Loucy (cell line): ENCODE results near the gene LTC4S.

Source experiments
- H2AFZ ChIP-seq: fragments of 200-600 bp; sonication (generic); 2 replicates; pipeline ENCODE4 v1.6.0; 2016; ENCODE audit warnings: antibody characterized with exemption, mild to moderate bottlenecking, low read length, moderate library complexity
- H3F3A ChIP-seq: fragments of 200-600 bp; 2 replicates; pipeline ENCODE4 v1.6.0; 2016; ENCODE audit warnings: antibody characterized with exemption, low read depth, mild to moderate bottlenecking
- H3K27me3 ChIP-seq: fragments of 200-600 bp; sonication (generic); 2 replicates; pipeline ENCODE4 v1.6.1; 2014; ENCODE audit warnings: low read length, mild to moderate bottlenecking; ENCODE audit not compliant: insufficient read depth, poor library complexity, severe bottlenecking
- H3K36me3 ChIP-seq: fragments of 200-600 bp; sonication (generic); 2 replicates; pipeline ENCODE4 v1.6.1; 2016; ENCODE audit warnings: low read length; ENCODE audit not compliant: insufficient read depth
- H3K4me1 ChIP-seq: fragments of 200-600 bp; sonication (generic); 2 replicates; pipeline ENCODE4 v1.5.1; 2014; ENCODE audit warnings: low read length, mild to moderate bottlenecking; ENCODE audit not compliant: insufficient read depth, poor library complexity, severe bottlenecking
- H3K4me2 ChIP-seq: fragments of 200-600 bp; sonication (generic); 2 replicates; pipeline ENCODE4 v1.6.0; 2014; ENCODE audit warnings: antibody characterized with exemption, low read length, low read depth, mild to moderate bottlenecking; ENCODE audit not compliant: poor library complexity, severe bottlenecking
- H3K4me3 ChIP-seq: fragments of 200-600 bp; sonication (generic); 2 replicates; pipeline ENCODE4 v1.5.1; 2014; ENCODE audit warnings: low read length, mild to moderate bottlenecking, mixed read lengths; ENCODE audit not compliant: poor library complexity, severe bottlenecking
- H3K79me2 ChIP-seq: fragments of 200-600 bp; sonication (generic); 2 replicates; pipeline ENCODE4 v1.6.1; 2014; ENCODE audit warnings: low read length; ENCODE audit not compliant: insufficient read depth
- H3K9ac ChIP-seq: fragments of 200-600 bp; sonication (generic); 2 replicates; pipeline ENCODE4 v1.6.0; 2014; ENCODE audit warnings: mild to moderate bottlenecking, low read depth, low read length, moderate library complexity; ENCODE audit not compliant: poor library complexity, severe bottlenecking
- H3K9me2 ChIP-seq: fragments of 200-600 bp; sonication (generic); replicated peaks from 2 replicates; pipeline ENCODE4 v1.6.1; 2016; ENCODE audit warnings: low read depth, low read length, mixed read lengths
- H3K9me3 ChIP-seq: fragments of 200-600 bp; sonication (generic); 2 replicates; pipeline ENCODE4 v1.6.1; 2014; ENCODE audit warnings: mild to moderate bottlenecking, antibody characterized with exemption, low read length, low read depth; ENCODE audit not compliant: insufficient read depth
- H4K20me1 ChIP-seq: fragments of 200-600 bp; sonication (generic); 2 replicates; pipeline ENCODE4 v1.6.0; 2014; ENCODE audit warnings: antibody characterized with exemption, low read length, mild to moderate bottlenecking; ENCODE audit not compliant: insufficient read depth, poor library complexity, severe bottlenecking
- EZH2phosphoT487 ChIP-seq: fragments of 200-600 bp; IDR thresholded peaks from 2 replicates; pipeline ENCODE4 v1.6.1; 2018; ENCODE audit warnings: antibody characterized with exemption, mild to moderate bottlenecking, moderate library complexity, borderline replicate concordance
- TF ChIP-seq, protein P1 (sequence below): fragments of 200-600 bp; sonication (generic); conservative IDR thresholded peaks from 2 replicates; pipeline ENCODE4 v1.5.1; 2014; ENCODE audit warnings: mild to moderate bottlenecking, antibody characterized with exemption, low read length

LTC4S gene

DNA sequence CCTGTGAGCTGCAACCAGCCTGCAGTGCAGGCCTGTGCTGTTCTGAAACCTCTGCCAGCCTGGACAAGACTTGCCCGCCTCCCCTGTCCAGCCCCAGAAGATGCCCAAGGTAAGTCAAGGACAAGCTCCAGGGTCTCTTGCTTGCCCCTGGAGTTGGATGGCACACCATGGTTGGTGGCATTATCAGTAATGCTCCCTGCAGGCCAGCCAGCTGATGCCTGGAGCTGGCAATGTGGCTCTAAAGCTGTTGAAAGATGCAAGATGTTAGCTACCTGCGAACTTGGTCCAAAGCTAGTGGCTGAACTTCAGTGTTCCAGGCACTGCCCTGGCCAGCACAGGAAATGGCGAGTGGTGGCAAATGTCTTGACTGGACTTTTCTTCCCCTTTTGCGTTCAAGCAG lies 14.0 kb upstream of the LTC4S start:
- Histone ChIP-seq H4K20me1 (no peaks in the 10 kb centered on the region), H3K27me3 (no peaks in the 10 kb centered on the region), H3K36me3 (peaks cover 13% of the 10 kb centered on the region; the same call in 1 of the 2 replicates), H3K9me2 (no peaks in the 10 kb centered on the region), H3K9ac (no peak overlapping the region), H3K9me3 (no peaks in the 10 kb centered on the region), H3K4me1 (no peaks in the 10 kb centered on the region), H3K4me3 (no peak overlapping the region), H3K79me2 (no peaks in the 10 kb centered on the region), H2AFZ (no peak overlapping the region), H3K4me2 (no peak overlapping the region), H3F3A (no peaks in the 10 kb centered on the region)
- TF ChIP-seq EZH2phosphoT487, result no peak
- TF ChIP-seq, protein P1, sequence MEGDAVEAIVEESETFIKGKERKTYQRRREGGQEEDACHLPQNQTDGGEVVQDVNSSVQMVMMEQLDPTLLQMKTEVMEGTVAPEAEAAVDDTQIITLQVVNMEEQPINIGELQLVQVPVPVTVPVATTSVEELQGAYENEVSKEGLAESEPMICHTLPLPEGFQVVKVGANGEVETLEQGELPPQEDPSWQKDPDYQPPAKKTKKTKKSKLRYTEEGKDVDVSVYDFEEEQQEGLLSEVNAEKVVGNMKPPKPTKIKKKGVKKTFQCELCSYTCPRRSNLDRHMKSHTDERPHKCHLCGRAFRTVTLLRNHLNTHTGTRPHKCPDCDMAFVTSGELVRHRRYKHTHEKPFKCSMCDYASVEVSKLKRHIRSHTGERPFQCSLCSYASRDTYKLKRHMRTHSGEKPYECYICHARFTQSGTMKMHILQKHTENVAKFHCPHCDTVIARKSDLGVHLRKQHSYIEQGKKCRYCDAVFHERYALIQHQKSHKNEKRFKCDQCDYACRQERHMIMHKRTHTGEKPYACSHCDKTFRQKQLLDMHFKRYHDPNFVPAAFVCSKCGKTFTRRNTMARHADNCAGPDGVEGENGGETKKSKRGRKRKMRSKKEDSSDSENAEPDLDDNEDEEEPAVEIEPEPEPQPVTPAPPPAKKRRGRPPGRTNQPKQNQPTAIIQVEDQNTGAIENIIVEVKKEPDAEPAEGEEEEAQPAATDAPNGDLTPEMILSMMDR, result no peak

DNA sequence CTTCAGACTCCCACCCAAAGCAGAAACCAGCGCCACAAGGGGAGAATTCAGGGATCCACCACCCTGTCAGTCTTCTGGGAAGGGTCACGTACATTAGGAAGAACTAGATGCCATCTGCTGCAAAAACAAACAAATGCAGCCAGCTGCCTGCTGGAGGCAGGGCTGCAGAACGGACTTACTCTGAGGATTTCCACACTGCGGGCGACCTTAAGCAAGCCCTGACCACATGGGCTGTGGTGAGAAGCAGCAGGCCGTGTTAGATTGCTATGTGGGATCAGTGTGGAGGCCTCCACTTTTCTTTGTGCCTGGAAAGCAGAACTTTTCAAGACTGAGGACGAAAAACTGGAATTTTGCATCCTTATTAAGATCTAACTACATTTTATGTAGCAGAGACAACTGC lies 13.4 kb upstream of the LTC4S start:
- Histone ChIP-seq H3K79me2 (no peaks in the 10 kb centered on the region), H3K4me3 (no peak overlapping the region), H2AFZ (no peak overlapping the region), H3K36me3 (peaks cover 13% of the 10 kb centered on the region; the same call in 1 of the 2 replicates), H3F3A (no peaks in the 10 kb centered on the region), H3K9me3 (no peaks in the 10 kb centered on the region), H3K9ac (no peak overlapping the region), H4K20me1 (no peaks in the 10 kb centered on the region), H3K27me3 (no peaks in the 10 kb centered on the region), H3K4me2 (no peak overlapping the region), H3K9me2 (no peaks in the 10 kb centered on the region), H3K4me1 (no peaks in the 10 kb centered on the region)
- TF ChIP-seq, protein P1, result no peak
- no peak for TF ChIP-seq EZH2phosphoT487

- Histone ChIP-seq H3K9me3 (no peaks in the 10 kb centered on the region), H3K4me1 (no peaks in the 10 kb centered on the region), H3K9me2 (no peaks in the 10 kb centered on the region), H3K4me2 (no peak overlapping the region), H2AFZ (no peak overlapping the region), H4K20me1 (no peaks in the 10 kb centered on the region), H3K36me3 (peaks cover 8% of the 10 kb centered on the region; the same call in 1 of the 2 replicates), H3K79me2 (no peaks in the 10 kb centered on the region), H3K9ac (no peak overlapping the region), H3K4me3 (no peak overlapping the region), H3F3A (no peaks in the 10 kb centered on the region), H3K27me3 (no peaks in the 10 kb centered on the region)
- TF ChIP-seq, protein P1, result no peak
- no peak for TF ChIP-seq EZH2phosphoT487
These were observed 11.9 kb upstream of the LTC4S start for GRCh38 chr5:179781846-179782245.
